ENCODE measurements around the gene CCDC97.
"Not testable (repeated sequence)": the region's sequence is repeated elsewhere in the genome, so short reads cannot be mapped to it uniquely, and the experiment has no call there.

CCDC97 gene

GRCh38 chr19:41364524-41365391, 54.8 kb downstream of the CCDC97 start:
- DNase-seq, result no peak

- no peak for DNase-seq
Observed at GRCh38 chr19:41366089-41366488, 56.1 kb downstream of the CCDC97 start.

DNA sequence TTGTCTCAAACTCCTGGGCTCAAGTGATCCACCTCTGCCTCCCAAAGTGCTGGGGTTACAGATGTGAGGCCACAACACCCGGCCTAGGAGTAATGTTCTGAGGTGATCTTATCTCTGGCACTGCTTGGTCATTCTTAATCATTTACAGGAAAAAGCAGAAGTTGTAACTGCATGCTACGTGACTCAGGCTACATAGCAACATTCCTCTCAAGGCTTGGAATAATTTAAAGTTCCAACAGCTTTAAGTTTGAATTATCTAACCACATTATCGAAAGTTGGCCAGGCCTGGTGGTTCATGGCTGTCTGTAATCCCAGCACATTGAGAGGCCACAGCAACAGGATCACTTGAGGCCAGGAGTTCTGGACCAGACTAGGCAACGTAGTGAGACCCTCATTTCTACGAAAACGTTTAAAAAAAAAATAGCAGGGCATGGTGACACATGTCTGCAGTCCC, 57.9 kb downstream of the CCDC97 start:
- no peak for DNase-seq

- DNase-seq, result no peak
Observed at GRCh38 chr19:41369769-41370168, 59.8 kb downstream of the CCDC97 start.

- not testable (repeated sequence) for DNase-seq
Observed at GRCh38 chr19:41371119-41371518, 61.1 kb downstream of the CCDC97 start.

- DNase-seq, result no peak
Observed at GRCh38 chr19:41371541-41371940, 61.6 kb downstream of the CCDC97 start.

DNA sequence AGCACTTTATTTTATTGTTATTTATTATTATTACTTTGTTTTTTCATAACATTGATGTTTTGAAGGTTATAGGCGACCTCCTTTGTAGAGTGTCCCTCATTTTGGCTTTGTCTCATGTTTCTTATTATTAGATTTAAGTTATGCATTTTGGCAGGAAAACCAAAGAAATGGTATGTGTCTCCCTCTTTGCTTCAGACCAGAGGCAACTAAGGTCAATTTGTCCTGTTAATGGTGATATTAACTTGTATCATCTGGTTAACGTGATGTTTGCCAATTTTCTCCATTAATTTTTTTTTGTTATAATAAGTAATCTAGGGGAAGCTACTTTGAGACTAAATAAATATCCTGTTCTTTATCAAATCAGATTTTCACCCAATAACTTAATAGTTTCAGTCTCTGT, 62.5 kb downstream of the CCDC97 start:
- DNase-seq, result no peak

DNA sequence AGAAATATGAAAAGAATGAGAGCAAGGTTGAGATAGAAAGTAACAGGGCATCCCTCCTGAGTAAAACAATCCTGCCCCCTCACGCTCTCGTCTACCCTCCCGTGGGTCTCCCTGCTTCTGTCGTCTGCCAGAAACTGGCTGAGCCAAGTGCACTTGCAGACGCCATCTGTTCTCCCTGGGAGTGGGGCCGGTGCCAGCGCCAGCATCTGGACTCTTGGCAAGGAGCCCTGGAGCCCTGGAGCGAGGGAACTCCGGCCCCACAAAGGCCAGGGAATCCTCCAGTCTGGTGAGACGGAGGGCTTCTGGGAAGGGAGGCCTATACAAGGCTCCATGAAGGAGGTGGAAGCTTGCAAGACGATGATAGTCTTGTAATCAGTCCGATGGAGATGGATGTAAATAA, 64.0 kb downstream of the CCDC97 start:
- no peak for DNase-seq
